NCI-H524 (cell line): ENCODE data around the gene TRIOBP.
A peak's percentile ranks its signal among the peaks of the same experiment; 100 is the strongest.

Experiments used
- DNase-seq, 2 experiments: peaks; one replicate each; lab custom pipeline; 2025; lab: John Stamatoyannopoulos, UW

The TRIOBP gene

GRCh38 chr22:37726241-37726887, 29.5 kb downstream of the TRIOBP start:
- DNase-seq = no peak

GRCh38 chr22:37728620-37729019, 31.8 kb downstream of the TRIOBP start:
- DNase-seq = no peak

GRCh38 chr22:37731804-37732471, 35.1 kb downstream of the TRIOBP start:
- no peak for DNase-seq

- no peak for DNase-seq
Measured at GRCh38 chr22:37732699-37733607, 36.1 kb downstream of the TRIOBP start.

GRCh38 chr22:37733625-37734401, 37.0 kb downstream of the TRIOBP start:
- no peak for DNase-seq

- no peak for DNase-seq
Measured at GRCh38 chr22:37734402-37734700, 37.5 kb downstream of the TRIOBP start.

- DNase-seq = no peak
Measured at GRCh38 chr22:37734964-37735451, 38.2 kb downstream of the TRIOBP start.

- DNase-seq = no peak
Measured at GRCh38 chr22:37739035-37739434, 42.2 kb downstream of the TRIOBP start.

GRCh38 chr22:37739611-37740049, 42.8 kb downstream of the TRIOBP start:
- DNase-seq = no peak

GRCh38 chr22:37740455-37741311, 43.8 kb downstream of the TRIOBP start:
- no peak for DNase-seq

- peak; percentile 45 to 67 for DNase-seq
Measured at GRCh38 chr22:37741312-37741795, 44.5 kb downstream of the TRIOBP start.

GRCh38 chr22:37742376-37743171, 45.7 kb downstream of the TRIOBP start:
- no peak for DNase-seq

GRCh38 chr22:37744589-37744988, 47.7 kb downstream of the TRIOBP start:
- no peak for DNase-seq

GRCh38 chr22:37745548-37746365, 48.9 kb downstream of the TRIOBP start:
- DNase-seq = peak; percentile 29 to 83

- DNase-seq = no peak
Measured at GRCh38 chr22:37746366-37747079, 49.7 kb downstream of the TRIOBP start.

- no peak for DNase-seq
Measured at GRCh38 chr22:37747080-37747714, 50.3 kb downstream of the TRIOBP start.

- no peak for DNase-seq
Measured at GRCh38 chr22:37747715-37748100, 50.9 kb downstream of the TRIOBP start.

GRCh38 chr22:37748659-37749058, 51.8 kb downstream of the TRIOBP start:
- DNase-seq = no peak
